ENCODE data around the gene APBA2. TPM values are rescaled to one million over a fixed set of nuclear protein-coding genes. Genes with fewer than 3 reads are reported as not detected.

Gene APBA2
- total and polyA plus RNA-seq, 2 of the 4 experiments (the other 2 are of a cell fraction) = 21.7 to 33.0 TPM

DNA sequence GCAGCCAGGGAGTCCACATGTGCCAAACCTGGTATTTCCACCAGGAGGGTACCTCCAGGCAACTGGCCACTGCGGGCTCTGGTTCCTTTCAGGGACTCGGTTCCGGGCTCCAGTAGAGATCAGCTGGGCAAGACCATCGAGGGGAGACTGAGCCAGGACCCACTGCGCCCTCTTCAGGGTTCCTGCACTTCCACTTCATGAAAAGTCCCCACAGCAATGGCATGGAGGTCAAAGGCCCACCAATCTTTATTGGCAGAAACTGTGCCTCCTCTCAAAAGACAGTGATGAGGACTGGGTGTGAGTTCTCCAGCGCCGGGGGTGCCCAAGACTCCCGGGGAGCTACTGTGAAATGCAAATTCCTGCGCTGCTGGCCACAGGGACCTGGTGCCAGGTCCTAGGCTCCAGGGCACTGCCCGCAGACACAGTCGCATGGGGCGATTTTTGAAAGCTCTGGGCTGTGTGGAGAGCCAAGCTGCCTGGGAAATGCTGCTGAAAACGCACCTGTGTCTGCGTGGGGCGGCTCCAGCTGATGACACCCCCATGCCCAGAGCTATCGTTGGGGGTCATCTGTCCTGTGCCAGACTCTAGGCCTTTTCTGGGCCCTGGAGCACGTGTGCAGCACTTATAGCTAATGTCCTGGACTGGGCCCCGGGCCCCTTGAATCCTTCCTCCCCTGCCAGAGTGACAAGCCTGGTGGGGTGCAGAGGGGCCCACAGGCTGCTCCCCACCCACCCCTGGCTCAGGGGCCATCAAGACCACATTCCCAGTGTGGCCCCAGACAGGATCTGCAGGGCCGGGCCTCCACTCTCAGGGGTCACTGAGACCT is 239.8 kb downstream of the APBA2 start:
- H3K36me3 ChIP-seq (ENCODE audit: control insufficient read depth, insufficient read depth, low read length) = no peaks in the 10 kb centered on the region
- no peak for ATAC-seq (ENCODE audit: low read depth)

More for the DNA sequence above, 239.8 kb downstream of the APBA2 start:
- no peaks in the 10 kb centered on the region for H3K9me1 ChIP-seq (ENCODE audit: insufficient read depth, low read length)
- no peak overlapping the region for H2BK5ac ChIP-seq (ENCODE audit: low read depth, low read length, poor library complexity, severe bottlenecking)
- H4K91ac ChIP-seq (ENCODE audit: insufficient read depth, low read depth, low read length) = no peak overlapping the region
- no peak overlapping the region for H3K9ac ChIP-seq (ENCODE audit: low read depth, low read length)
- DNase-seq = no peak
- H2AK5ac ChIP-seq (ENCODE audit: low read depth, low read length) = no peak overlapping the region
- in situ Hi-C loops (cut with MboI; ENCODE audit: low sequenced_read_pairs) (loop anchor here (25.0 kb wide), 1 partner anchor 937 kb away; no protein-coding TSS in a partner anchor), intact Hi-C loops (cut with micrococcal nuclease) (no loop called here), dilution Hi-C loops (cut with HindIII; ENCODE audit: low sequenced_read_pairs, unreplicated experiment) (no loop called here)
- ChIA-PET CTCF (no interaction called here), POLR2A (ENCODE audit: unreplicated experiment) (no interaction called here)
- no peak overlapping the region for H3K14ac ChIP-seq (replicated peaks; ENCODE audit: low read depth, low read length)
- H3K79me1 ChIP-seq (ENCODE audit: low read depth in 1 of 2, low read length in 2 of 2) = no peaks in the 10 kb centered on the region
- no peak overlapping the region for H2BK120ac ChIP-seq (ENCODE audit: low read depth, low read length)
- H2AFZ ChIP-seq (replicated peaks; ENCODE audit: low read length, poor library complexity) = no peak overlapping the region
- H2BK20ac ChIP-seq (ENCODE audit: low read depth, low read length) = no peak overlapping the region
- H3K4ac ChIP-seq (ENCODE audit: low read depth, low read length) = no peak overlapping the region
- no peaks in the 10 kb centered on the region for H4K20me1 ChIP-seq (ENCODE audit: insufficient read depth, low read length)
- no peak overlapping the region for H4K8ac ChIP-seq (ENCODE audit: low read depth in 2 of 2, low read length in 2 of 2)
- H3K18ac ChIP-seq (ENCODE audit: low read depth, low read length) = no peak overlapping the region
- no peak overlapping the region for H3K4me3 ChIP-seq (ENCODE audit: insufficient read depth, low read depth, low read length)
- H3K56ac ChIP-seq (ENCODE audit: extremely low read depth, insufficient read depth, low read length) = no peak overlapping the region
- H3K4me2 ChIP-seq (ENCODE audit: low read depth, low read length) = no peak overlapping the region
- no peak overlapping the region for H2BK15ac ChIP-seq (ENCODE audit: low read depth, low read length)
- peaks cover 28% of the 10 kb centered on the region for H3K27me3 ChIP-seq (ENCODE audit: control insufficient read depth, insufficient read depth, low read length)
- H3K23ac ChIP-seq (ENCODE audit: low read depth, low read length) = no peak overlapping the region
- no peak for TF ChIP-seq MAZ (IDR thresholded peaks at IDR 0.05; ENCODE audit: borderline replicate concordance, low read depth, low read length)
- no peak for TF ChIP-seq RAD21 (IDR thresholded peaks at IDR 0.05; ENCODE audit: low read length)
- no peak for TF ChIP-seq SMC3 (IDR thresholded peaks at IDR 0.05; ENCODE audit: low read depth, low read length)
- no peak for TF ChIP-seq CHD1 (IDR thresholded peaks at IDR 0.05; ENCODE audit: low read depth, low read length)
- no peak for TF ChIP-seq POLR2A (IDR thresholded peaks at IDR 0.05; ENCODE audit: low read depth, low read length)
- no peak for TF ChIP-seq BHLHE40 (IDR thresholded peaks at IDR 0.05; ENCODE audit: low read depth, low read length)
- TF ChIP-seq, protein P1, sequence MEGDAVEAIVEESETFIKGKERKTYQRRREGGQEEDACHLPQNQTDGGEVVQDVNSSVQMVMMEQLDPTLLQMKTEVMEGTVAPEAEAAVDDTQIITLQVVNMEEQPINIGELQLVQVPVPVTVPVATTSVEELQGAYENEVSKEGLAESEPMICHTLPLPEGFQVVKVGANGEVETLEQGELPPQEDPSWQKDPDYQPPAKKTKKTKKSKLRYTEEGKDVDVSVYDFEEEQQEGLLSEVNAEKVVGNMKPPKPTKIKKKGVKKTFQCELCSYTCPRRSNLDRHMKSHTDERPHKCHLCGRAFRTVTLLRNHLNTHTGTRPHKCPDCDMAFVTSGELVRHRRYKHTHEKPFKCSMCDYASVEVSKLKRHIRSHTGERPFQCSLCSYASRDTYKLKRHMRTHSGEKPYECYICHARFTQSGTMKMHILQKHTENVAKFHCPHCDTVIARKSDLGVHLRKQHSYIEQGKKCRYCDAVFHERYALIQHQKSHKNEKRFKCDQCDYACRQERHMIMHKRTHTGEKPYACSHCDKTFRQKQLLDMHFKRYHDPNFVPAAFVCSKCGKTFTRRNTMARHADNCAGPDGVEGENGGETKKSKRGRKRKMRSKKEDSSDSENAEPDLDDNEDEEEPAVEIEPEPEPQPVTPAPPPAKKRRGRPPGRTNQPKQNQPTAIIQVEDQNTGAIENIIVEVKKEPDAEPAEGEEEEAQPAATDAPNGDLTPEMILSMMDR (conservative IDR thresholded peaks at IDR 0.05; ENCODE audit: low read depth, low read length) = no peak
- TF ChIP-seq MAFK (IDR thresholded peaks at IDR 0.05; ENCODE audit: low read depth, low read length) = no peak
- H3K4me1 ChIP-seq (ENCODE audit: control insufficient read depth, insufficient read depth, low read length) = no peaks in the 10 kb centered on the region
- no peak overlapping the region for H2AK9ac ChIP-seq (replicated peaks; ENCODE audit: low read depth, low read length, poor library complexity)
- BruUV-seq (replicated peaks) = no TSS peak
- H3K27ac ChIP-seq (ENCODE audit: insufficient read depth, low read length) = no peak overlapping the region
- WGBS, 2 experiments (ENCODE audit: extremely low coverage in 2 of 2, insufficient read length in 1 of 2) = 84% methylated on average over 11 of the region's 19 CpGs; no CpG with 5 or more reads in 1 of the 2 experiments
- no peak overlapping the region for H4K5ac ChIP-seq (ENCODE audit: low read depth, low read length)
- no peaks in the 10 kb centered on the region for H3K9me3 ChIP-seq (ENCODE audit: control insufficient read depth, insufficient read depth, low read length)
